K562 (cell line): ENCODE measurements around the gene GRIA3. TPM values are rescaled to one million over a fixed set of nuclear protein-coding genes. Genes with fewer than 3 reads are reported as not detected.
"Not testable (repeated sequence)": the region's sequence is repeated elsewhere in the genome, so short reads cannot be mapped to it uniquely, and the experiment has no call there.

Source experiments
- ATAC-seq: fragments of 200-7000 bp; cut with Tn5 transposase; 3 replicates; pipeline ENCODE4 v1.9.1; 2020; ENCODE audit warnings: moderate library complexity
- BruUV-seq: library from RNA; stranded (reverse); fragments of 400-500 nt; replicated peaks from 2 replicates; lab custom pipeline; 2021; lab: Mats Ljungman, UMichigan
- CTCF ChIA-PET: fragments of 300-600 bp; formaldehyde crosslinking; extraction: SDS; loops from one replicate; lab custom pipeline; 2021; ENCODE audit warnings: low intra/inter-chr PET ratio; lab: Yijun Ruan, JAX
- POLR2A ChIA-PET: fragments of 300-600, 350-650 bp; sonication (Branson Sonifier 250); formaldehyde crosslinking; extraction: SDS; loops from one replicate; lab custom pipeline; 2021; ENCODE audit warnings: antibody characterized with exemption, inconsistent platforms; lab: Yijun Ruan, JAX
- DNase-seq, 4 experiments: peaks; one replicate each; pipeline versions ENCODE4 v3.0.0 to v3.0.0-alpha.2; 2011 to 2018; ENCODE audit warnings: low spot score in 3 of 4, mixed read lengths in 3 of 4; ENCODE audit errors: extremely low read depth in 1 of 4
- FAIRE-seq: peaks from 2 replicates; lab custom pipeline; 2011; peaks lifted over from hg19 to GRCh38; lab: Jason Lieb, UNC
- H2AFZ ChIP-seq: 2 replicates; pipeline ENCODE4 v1.6.0; 2011; ENCODE audit warnings: low read depth, low read length, control low read depth, inconsistent platforms
- H3K27ac ChIP-seq: fragments of 200-600 bp; 3 replicates; pipeline ENCODE4 v1.8.0; 2011; ENCODE audit warnings: low read depth, mild to moderate bottlenecking, control low read depth, inconsistent platforms, low read length, moderate library complexity, mixed read lengths; ENCODE audit errors: extremely low read depth
- H3K27me3 ChIP-seq, 2 experiments: fragments of 300-600 bp in 1 of 2; 2 replicates in 1 of 2; 3 replicates in 1 of 2; pipeline versions ENCODE4 v1.6.0 to v1.8.0; 2011; ENCODE audit warnings: inconsistent platforms in 2 of 2, low read length in 2 of 2, mild to moderate bottlenecking in 1 of 2, mixed read lengths in 1 of 2, moderate library complexity in 1 of 2; ENCODE audit not compliant: control insufficient read depth in 2 of 2, insufficient read depth in 2 of 2
- H3K36me3 ChIP-seq: fragments of 300-600 bp; 3 replicates; pipeline ENCODE4 v1.8.0; 2011; ENCODE audit warnings: mild to moderate bottlenecking, low read length, inconsistent platforms; ENCODE audit not compliant: control insufficient read depth, insufficient read depth
- H3K4me1 ChIP-seq, 2 experiments: fragments of 200-600 bp in 1 of 2; replicated peaks in 1 of 2; 2 replicates in 1 of 2; 3 replicates in 1 of 2; pipeline versions ENCODE4 v1.5.1 to v1.8.0; 2011; ENCODE audit warnings: inconsistent platforms in 2 of 2, low read length in 2 of 2, mild to moderate bottlenecking in 1 of 2, mixed read lengths in 1 of 2, moderate library complexity in 1 of 2; ENCODE audit not compliant: control insufficient read depth in 2 of 2, insufficient read depth in 2 of 2
- H3K4me2 ChIP-seq: 2 replicates; pipeline ENCODE4 v1.6.1; 2011; ENCODE audit warnings: low read length, control low read depth, inconsistent platforms, mixed read lengths; ENCODE audit not compliant: insufficient read depth
- H3K4me3 ChIP-seq: fragments of 200-600 bp; sonication (generic), shearing (Covaris generic); 2 replicates; pipeline ENCODE4 v1.5.1; 2016; ENCODE audit warnings: control low read depth, inconsistent platforms
- H3K79me2 ChIP-seq: fragments of 200-600 bp; 3 replicates; pipeline ENCODE4 v1.8.0; 2011; ENCODE audit warnings: low read length, inconsistent platforms; ENCODE audit not compliant: control insufficient read depth, insufficient read depth
- H3K9ac ChIP-seq, 2 experiments: 2 replicates each; pipeline versions ENCODE4 v1.6.0 to v1.6.1; 2011; ENCODE audit warnings: low read depth in 2 of 2, low read length in 2 of 2, control low read depth in 1 of 2, inconsistent platforms in 1 of 2, mild to moderate bottlenecking in 1 of 2, mixed read lengths in 1 of 2; ENCODE audit not compliant: insufficient read depth in 1 of 2
- H3K9me1 ChIP-seq: one replicate; pipeline ENCODE4 v1.6.0; 2011; ENCODE audit warnings: inconsistent platforms, mild to moderate bottlenecking, low read length, moderate library complexity; ENCODE audit not compliant: control insufficient read depth, insufficient read depth
- H3K9me3 ChIP-seq: replicated peaks from 2 replicates; pipeline ENCODE4 v1.5.1; 2011; ENCODE audit warnings: low read depth, low read length, inconsistent platforms; ENCODE audit not compliant: control insufficient read depth, insufficient read depth
- H4K20me1 ChIP-seq: replicated peaks from 2 replicates; pipeline ENCODE4 v1.6.1; 2011; ENCODE audit warnings: low read length, inconsistent platforms, mixed read lengths; ENCODE audit not compliant: control insufficient read depth, insufficient read depth
- FOXA1 ChIP-seq: fragments of 450-650 bp; IDR thresholded peaks from 2 replicates; pipeline ENCODE4 v1.6.1; 2016; ENCODE audit warnings: mild to moderate bottlenecking, borderline replicate concordance
- FOXM1 ChIP-seq, 2 experiments: fragments of 450-650 bp in 1 of 2; sonication (generic) in 1 of 2; formaldehyde crosslinking in 1 of 2; IDR thresholded peaks; 2 replicates each; pipeline versions ENCODE4 v1.6.1 to v1.9.0; 2017 to 2022; ENCODE audit warnings: low read depth in 2 of 2, mild to moderate bottlenecking in 2 of 2, missing genetic modification reagents in 1 of 2, moderate library complexity in 1 of 2
- KDM5B ChIP-seq: fragments of 200-600 bp; sonication (generic); IDR thresholded peaks from 2 replicates; pipeline ENCODE4 v1.6.1; 2012; ENCODE audit warnings: low read depth, mild to moderate bottlenecking, moderate library complexity, low read length, control low read depth, inconsistent platforms; ENCODE audit not compliant: insufficient replicate concordance
- MITF ChIP-seq: IDR thresholded peaks from 2 replicates; pipeline ENCODE4 v1.6.1; 2014; ENCODE audit warnings: antibody characterized with exemption
- RBM25 ChIP-seq: fragments of 200-400 bp; formaldehyde crosslinking; IDR thresholded peaks from 2 replicates; pipeline ENCODE4 v1.6.1; 2018; ENCODE audit warnings: low read length, low read depth, moderate library complexity; ENCODE audit not compliant: severe bottlenecking
- ZNF146 ChIP-seq: IDR thresholded peaks from one replicate; pipeline ENCODE4 v1.6.1; 2018; ENCODE audit warnings: missing compliant biosample characterization; ENCODE audit not compliant: unreplicated experiment
- WGBS: fragments of 100-300 bp; shearing (Covaris generic); methylation state at CpG from one replicate; pipeline ENCODE4 v1.1.6; 2016; ENCODE audit warnings: low coverage, mixed read lengths; ENCODE audit not compliant: insufficient coverage; ENCODE audit errors: missing lambda C conversion rate; 5-methylcytosine and 5-hydroxymethylcytosine counted together
- in situ Hi-C: fragments of 300-500 bp; cut with MboI; formaldehyde crosslinking; loops from 4 replicates; pipeline ENCODE4 v1.15.0; 2018; ENCODE audit warnings: inconsistent platforms, mixed read lengths
- intact Hi-C: fragments of 100-400 bp; cut with micrococcal nuclease; formaldehyde crosslinking; loops from 2 replicates; pipeline ENCODE4 v1.14.2; 2022
- polyA plus RNA-seq, 8 experiments: library from polyadenylated mRNA; depleted of rRNA in 4 of 8; stranded (reverse) in 5 of 8; unstranded in 3 of 8; fragments of >200 nt; fragmentation: Nextera tagmentation in 2 of 8; fragmentation: Illumina TruSeq in 1 of 8; extraction: Ambion mirVana in 2 of 8; extraction: Trizol in 1 of 8; gene quantifications; 2 replicates each; pipeline versions ENCODE4 v1.2.1 to v1.2.3, GENCODE V29; 2011 to 2014; ENCODE audit warnings: inconsistent platforms in 1 of 8, missing spikeins in 1 of 8
- total RNA-seq, 7 experiments: library from RNA; depleted of rRNA in 6 of 7; stranded (reverse); fragments of >200 nt in 6 of 7; fragmentation: Illumina TruSeq in 2 of 7; extraction: Trizol in 2 of 7; gene quantifications; 2 replicates each; pipeline versions ENCODE4 v1.2.1 to v1.2.3, GENCODE V29; 2011 to 2021; ENCODE audit warnings: low replicate concordance in 1 of 7

Gene GRIA3
- total and polyA plus RNA-seq, 9 of the 15 experiments (the other 6 are each of a cell fraction or from before 2014, with no cell fraction given): 0.10 TPM; not detected in 8

- in situ Hi-C loops, ATAC-seq, FAIRE-seq, BruUV-seq, H3K4me2 ChIP-seq, DNase-seq, CTCF ChIA-PET, H3K36me3 ChIP-seq, POLR2A ChIA-PET, H3K9me3 ChIP-seq, H3K27me3 ChIP-seq, H4K20me1 ChIP-seq, H3K9me1 ChIP-seq, H3K4me3 ChIP-seq, intact Hi-C loops, H2AFZ ChIP-seq, H3K27ac ChIP-seq, H3K79me2 ChIP-seq, H3K9ac ChIP-seq, H3K4me1 ChIP-seq: not testable (repeated sequence)
- 0% methylated on average over 3 of the region's 3 CpGs for WGBS
- peak; percentile 12 for TF ChIP-seq RBM25
- TF ChIP-seq ZNF146 (CRISPR knock-in tag): peak; percentile 70
These were observed 255.8 kb downstream of the GRIA3 start for GRCh38 chrX:123439926-123440325.

- TF ChIP-seq FOXM1 (IDR thresholded peaks at IDR 0.05; ENCODE audit: low read depth) (no peak), FOXM1 (CRISPR knock-in tag; IDR thresholded peaks at IDR 0.05; ENCODE audit: low read depth) (no peak), MITF (no peak), FOXA1 (no peak), KDM5B (no peak)
- H3K79me2 ChIP-seq: no peaks in the 10 kb centered on the region
- no peak overlapping the region for H3K9ac ChIP-seq
- in situ Hi-C loops (no loop called here), intact Hi-C loops (no loop called here)
- BruUV-seq: no TSS peak
- DNase-seq (no peak), FAIRE-seq (no peak), ATAC-seq (no peak)
- no peaks in the 10 kb centered on the region for H3K36me3 ChIP-seq
- H2AFZ ChIP-seq: no peak overlapping the region
- WGBS: 24% methylated on average over 4 of the region's 5 CpGs
- no peak overlapping the region for H3K4me3 ChIP-seq
- H3K9me3 ChIP-seq: no peaks in the 10 kb centered on the region
- no peak overlapping the region for H3K27ac ChIP-seq
- no peak overlapping the region for H3K4me2 ChIP-seq
- no peaks in the 10 kb centered on the region for H3K27me3 ChIP-seq
- ChIA-PET CTCF (no interaction called here), POLR2A (no interaction called here)
- H4K20me1 ChIP-seq: no peaks in the 10 kb centered on the region
- H3K9me1 ChIP-seq: no peaks in the 10 kb centered on the region
- H3K4me1 ChIP-seq: no peaks in the 10 kb centered on the region
These were observed 258.7 kb downstream of the GRIA3 start for GRCh38 chrX:123442764-123443163.
